PC-9 (cell line): ENCODE data around the gene TGIF2LX.
"Not testable (repeated sequence)": the region's sequence is repeated elsewhere in the genome, so short reads cannot be mapped to it uniquely, and the experiment has no call there.

Experiments
- CTCF ChIP-seq: fragments of 200-600 bp; sonication (generic); conservative IDR thresholded peaks from 2 replicates; pipeline ENCODE4 v1.6.1; 2017; ENCODE audit warnings: mixed run types, antibody characterized with exemption, mild to moderate bottlenecking, moderate library complexity
- EZH2 ChIP-seq: fragments of 200-600 bp; sonication (generic); IDR thresholded peaks from 2 replicates; pipeline ENCODE4 v1.8.0; 2017; ENCODE audit warnings: antibody characterized with exemption, low read depth

- TF ChIP-seq CTCF, EZH2: not testable (repeated sequence)
Observed at GRCh38 chrX:89943077-89943476, 21.4 kb downstream of the TGIF2LX start.
